SH-SY5Y (cell line): ENCODE data around the gene IMP3.

Experiments used
- GATA2 ChIP-seq: IDR thresholded peaks from 2 replicates; pipeline ENCODE4 v1.6.1; 2011; ENCODE audit warnings: mild to moderate bottlenecking, low read depth, low read length
- GATA3 ChIP-seq: IDR thresholded peaks from 2 replicates; pipeline ENCODE4 v1.6.1; 2011; ENCODE audit warnings: low read depth, mild to moderate bottlenecking, low read length, moderate library complexity

IMP3 gene

DNA sequence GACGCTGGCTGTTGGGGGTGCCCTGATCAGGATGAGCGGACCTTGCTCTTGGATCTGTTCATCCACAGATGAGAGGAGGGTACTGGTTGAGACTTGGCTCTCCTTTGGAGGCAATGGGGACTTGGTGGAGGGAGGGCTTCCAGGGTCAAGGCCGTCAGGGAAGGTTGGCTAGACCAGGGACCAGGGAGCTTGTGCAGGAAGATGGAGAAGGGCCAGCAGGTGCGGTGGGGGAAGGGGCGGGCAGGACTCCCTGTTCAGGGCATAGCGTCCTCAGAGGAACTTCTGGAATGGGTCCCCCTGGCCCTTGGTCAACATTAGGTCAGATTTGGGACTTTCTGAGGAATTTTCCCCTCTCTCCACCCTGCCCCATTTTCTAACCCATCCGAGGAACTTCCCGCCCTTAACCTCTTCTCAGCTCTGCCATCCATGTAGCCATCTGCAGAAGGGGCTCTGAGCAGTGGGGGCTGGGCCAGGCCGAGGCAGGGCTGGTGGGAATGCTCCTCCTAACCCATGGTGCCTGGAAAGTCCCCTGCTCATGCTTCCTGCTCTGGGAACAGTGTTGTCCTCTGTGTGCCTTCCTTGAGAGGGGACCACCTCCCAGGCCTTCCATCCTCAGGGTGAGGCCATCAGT, 19.2 kb upstream of the IMP3 start:
- TF ChIP-seq GATA2: no peak
- TF ChIP-seq GATA3: no peak

GRCh38 chr15:75656813-75657212, 16.8 kb upstream of the IMP3 start:
- TF ChIP-seq GATA2 (no peak), GATA3 (no peak)

DNA sequence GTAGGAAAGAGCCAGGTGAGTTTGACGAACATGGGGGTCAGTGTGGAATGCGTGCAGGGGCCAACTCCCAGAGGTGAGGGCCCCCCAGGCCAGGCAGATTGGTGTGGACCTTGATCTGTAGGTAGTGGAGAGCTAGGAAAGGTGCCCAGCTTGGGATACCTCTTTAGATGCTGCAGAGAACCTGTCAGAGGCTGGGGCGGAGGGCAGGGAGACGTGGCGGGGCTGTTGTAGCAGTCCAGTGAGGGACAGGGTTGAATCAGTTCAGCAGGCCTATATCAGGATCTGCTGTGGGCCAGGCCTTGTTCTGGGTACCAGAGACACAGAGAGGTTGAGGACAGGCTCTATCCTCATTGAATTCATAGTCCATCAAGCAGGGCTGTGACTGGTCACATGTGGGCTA, 16.3 kb upstream of the IMP3 start:
- TF ChIP-seq GATA2 (no peak), GATA3 (no peak)

DNA sequence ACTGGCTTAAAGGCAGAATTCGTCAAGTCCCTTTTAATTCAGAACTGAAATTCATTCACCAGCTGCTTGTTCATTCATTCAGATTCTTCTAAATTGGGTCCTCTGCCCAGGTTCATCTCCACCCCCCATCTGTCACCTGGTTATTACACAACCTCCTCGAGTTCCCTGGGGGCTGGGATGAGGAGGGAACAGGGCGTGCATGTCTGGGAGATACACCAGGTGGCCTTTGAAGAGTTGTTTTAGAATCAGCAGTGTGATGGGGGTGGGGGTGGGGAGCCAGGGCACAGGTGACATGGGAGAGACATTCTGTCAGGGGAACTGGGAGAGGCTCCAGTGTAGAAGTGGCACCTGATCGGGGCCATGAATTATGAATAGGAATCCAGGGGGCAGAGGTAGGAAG, 15.9 kb upstream of the IMP3 start:
- TF ChIP-seq GATA3 (no peak), GATA2 (no peak)

DNA sequence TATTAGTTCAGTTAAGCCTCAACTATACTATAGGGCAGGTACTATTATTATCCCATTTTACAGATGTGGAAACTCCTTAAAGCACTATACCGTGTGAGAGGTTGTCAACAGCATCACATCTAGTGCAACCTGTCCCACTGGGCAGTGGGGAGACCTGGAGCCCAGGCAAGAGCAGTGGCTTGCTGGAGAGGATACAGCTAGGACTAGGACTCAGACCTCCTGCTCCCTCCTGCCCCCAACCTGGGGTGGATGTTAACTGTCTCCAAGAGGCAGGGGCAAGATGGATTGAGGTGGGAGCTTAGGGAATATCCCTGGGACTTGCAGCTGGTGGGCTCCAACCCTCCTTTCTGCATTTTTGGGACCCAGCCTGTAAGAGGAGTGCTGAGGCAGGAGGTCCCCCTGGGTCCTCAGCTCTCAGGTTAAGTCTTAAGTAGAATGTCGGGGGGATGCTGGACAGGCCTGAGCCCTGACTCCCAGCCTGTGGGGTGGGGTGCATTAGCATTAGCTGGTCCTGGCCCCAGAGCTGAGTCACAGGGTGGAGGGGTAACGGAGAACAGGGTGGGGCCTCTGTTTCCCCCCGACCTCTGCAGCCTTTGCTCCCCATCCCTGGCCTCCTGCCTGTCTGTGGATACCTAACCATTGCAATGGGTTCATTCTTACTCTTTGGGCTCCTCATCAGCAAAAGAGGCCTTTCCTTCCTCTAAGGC, 14.3 kb upstream of the IMP3 start:
- TF ChIP-seq GATA2 (no peak), GATA3 (no peak)

- no peak for TF ChIP-seq GATA3
- TF ChIP-seq GATA2: no peak
Observed at GRCh38 chr15:75653347-75653913, 13.4 kb upstream of the IMP3 start.

DNA sequence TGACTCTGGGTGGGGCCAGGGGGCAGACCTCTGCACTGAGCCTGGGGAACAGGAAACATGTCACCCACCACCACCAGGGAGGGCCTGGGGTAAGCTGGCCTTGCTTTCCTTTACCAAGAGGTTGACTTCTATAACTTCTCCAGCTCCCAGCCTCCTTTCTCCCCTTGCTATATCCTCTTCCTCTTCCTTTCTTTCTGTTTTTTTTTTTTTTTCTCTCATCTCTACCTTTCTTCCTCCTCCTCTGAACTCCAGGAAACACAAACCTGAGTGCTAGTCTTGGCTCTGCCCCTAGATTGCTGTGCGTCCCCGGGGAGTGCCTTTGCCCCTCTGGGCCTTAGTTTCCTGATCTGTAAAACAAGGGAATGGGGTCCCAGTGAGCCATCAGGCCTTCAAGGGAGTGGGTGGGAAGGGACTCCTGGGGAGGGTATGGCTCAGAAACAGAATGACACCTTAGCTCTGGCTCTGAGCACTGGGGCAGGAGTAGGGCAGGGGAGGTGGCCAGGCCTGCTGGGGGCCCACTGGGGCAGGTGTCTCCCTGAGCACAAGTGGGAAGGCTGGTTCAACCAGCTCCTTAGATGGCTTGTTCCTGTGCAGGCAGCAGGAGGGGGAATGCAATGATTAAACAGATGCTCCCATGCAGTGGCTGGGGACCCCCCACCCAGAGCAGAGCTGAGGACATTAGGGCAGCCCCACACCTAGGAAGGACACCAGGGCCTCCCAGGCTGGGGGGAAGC, 12.0 kb upstream of the IMP3 start:
- TF ChIP-seq GATA3: no peak
- TF ChIP-seq GATA2: no peak

DNA sequence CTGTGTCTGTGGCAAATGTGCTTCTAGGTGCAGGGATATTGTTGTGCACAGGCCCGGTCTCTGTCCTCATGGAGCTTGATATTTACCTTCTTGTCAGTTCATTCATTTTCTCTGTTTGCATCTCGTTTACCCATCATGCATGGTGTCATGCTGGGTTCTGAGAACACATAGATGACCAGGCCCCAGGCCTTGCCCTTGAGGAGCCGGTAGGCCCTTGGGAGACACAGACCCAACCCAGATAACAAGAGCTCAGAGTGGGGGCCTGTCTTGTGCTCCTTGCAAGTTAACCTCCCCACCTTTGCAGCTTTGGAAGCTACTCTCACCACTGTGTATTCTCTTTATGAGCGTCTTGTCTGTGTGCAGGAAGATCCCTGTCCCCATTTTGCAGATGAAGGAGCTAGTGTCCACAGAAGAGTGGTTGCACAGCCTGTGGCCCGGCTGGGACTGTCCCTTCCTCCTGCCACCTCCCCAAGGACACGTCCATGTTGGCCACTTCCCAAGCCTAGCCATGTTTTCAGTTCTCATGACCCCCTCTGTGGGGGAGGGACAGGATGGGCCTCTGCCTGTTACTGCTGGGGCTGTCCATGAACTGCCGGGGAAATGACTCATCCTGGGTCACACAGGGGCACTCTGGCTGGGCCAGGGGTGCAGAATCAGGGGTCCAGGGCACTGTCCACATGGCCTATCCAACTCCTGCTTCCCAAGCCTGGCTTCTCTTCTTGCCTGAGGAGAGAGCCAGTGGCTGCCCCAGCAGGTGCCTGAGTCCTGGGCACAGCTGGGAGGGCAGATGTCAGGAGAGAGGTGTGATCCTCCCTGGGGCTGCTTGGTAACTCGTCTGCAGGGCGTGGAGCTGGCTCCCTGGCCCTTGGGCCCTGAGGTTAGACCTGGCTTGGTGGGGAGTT, 11.1 kb upstream of the IMP3 start:
- TF ChIP-seq GATA2: no peak
- TF ChIP-seq GATA3: no peak

DNA sequence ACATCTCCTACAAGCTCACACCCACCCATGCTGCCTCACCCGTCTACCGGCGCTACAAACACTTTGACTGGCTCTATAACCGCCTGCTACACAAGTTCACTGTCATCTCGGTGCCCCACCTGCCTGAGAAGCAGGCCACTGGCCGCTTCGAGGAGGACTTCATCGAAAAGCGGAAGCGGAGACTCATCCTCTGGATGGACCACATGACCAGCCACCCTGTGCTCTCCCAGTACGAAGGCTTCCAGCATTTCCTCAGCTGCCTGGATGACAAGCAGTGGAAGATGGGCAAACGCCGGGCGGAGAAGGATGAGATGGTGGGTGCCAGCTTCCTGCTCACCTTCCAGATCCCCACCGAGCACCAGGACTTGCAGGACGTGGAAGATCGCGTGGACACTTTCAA, 9.8 kb upstream of the IMP3 start:
- TF ChIP-seq GATA3: no peak
- TF ChIP-seq GATA2: no peak

GRCh38 chr15:75649045-75649761, 9.2 kb upstream of the IMP3 start:
- TF ChIP-seq GATA2 (no peak), GATA3 (no peak)

GRCh38 chr15:75648156-75649000, 8.4 kb upstream of the IMP3 start:
- TF ChIP-seq GATA3 (no peak), GATA2 (no peak)
